H9 (cell line): Measurements from ENCODE around the gene EVI2A. TPM values are rescaled to one million over a fixed set of nuclear protein-coding genes. Genes with fewer than 3 reads are reported as not detected.

ENCODE experiments used
- DNase-seq: peaks from one replicate; pipeline ENCODE4 v3.0.0-alpha.2; 2017
- H2AFZ ChIP-seq: one replicate; pipeline ENCODE4 v1.6.1; 2013; ENCODE audit warnings: mild to moderate bottlenecking, low read length, control low read depth, moderate library complexity
- H2AK5ac ChIP-seq: 2 replicates; pipeline ENCODE4 v1.6.1; 2013; ENCODE audit warnings: low read length, control low read depth, mixed read lengths; ENCODE audit not compliant: insufficient read length
- H2BK120ac ChIP-seq: one replicate; pipeline ENCODE4 v1.6.1; 2013; ENCODE audit warnings: low read depth, mild to moderate bottlenecking, low read length, control low read depth, inconsistent platforms; ENCODE audit not compliant: poor library complexity, severe bottlenecking
- H2BK12ac ChIP-seq: 2 replicates; pipeline ENCODE4 v1.6.1; 2013; ENCODE audit warnings: low read length, control low read depth, mixed read lengths, low read depth; ENCODE audit not compliant: insufficient read length
- H2BK15ac ChIP-seq: 2 replicates; pipeline ENCODE4 v1.6.1; 2013; ENCODE audit warnings: low read depth, low read length, control low read depth
- H2BK20ac ChIP-seq: one replicate; pipeline ENCODE4 v1.6.1; 2013; ENCODE audit warnings: low read depth, mild to moderate bottlenecking, low read length, control low read depth, inconsistent platforms; ENCODE audit not compliant: poor library complexity, severe bottlenecking
- H2BK5ac ChIP-seq: 2 replicates; pipeline ENCODE4 v1.6.1; 2013; ENCODE audit warnings: low read length, control low read depth, mixed read lengths; ENCODE audit not compliant: insufficient read length
- H3K14ac ChIP-seq: 2 replicates; pipeline ENCODE4 v1.6.1; 2013; ENCODE audit warnings: low read length, control low read depth; ENCODE audit not compliant: insufficient read depth
- H3K18ac ChIP-seq: 2 replicates; pipeline ENCODE4 v1.6.1; 2013; ENCODE audit warnings: low read depth, mild to moderate bottlenecking, mixed read lengths, low read length, control low read depth; ENCODE audit not compliant: insufficient read length
- H3K23ac ChIP-seq: 2 replicates; pipeline ENCODE4 v1.6.1; 2013; ENCODE audit warnings: low read length, control low read depth, mixed read lengths, low read depth; ENCODE audit not compliant: insufficient read length
- H3K23me2 ChIP-seq: 2 replicates; pipeline ENCODE4 v1.6.1; 2013; ENCODE audit warnings: low read depth, mild to moderate bottlenecking, mixed read lengths, low read length, control low read depth; ENCODE audit not compliant: insufficient read length, poor library complexity, severe bottlenecking
- H3K27ac ChIP-seq: 2 replicates; pipeline ENCODE4 v1.5.1; 2013; ENCODE audit warnings: low read length, control low read depth, mixed read lengths, low read depth; ENCODE audit not compliant: insufficient read length
- H3K27me3 ChIP-seq: 2 replicates; pipeline ENCODE4 v1.6.1; 2013; ENCODE audit warnings: low read length, control low read depth, inconsistent platforms; ENCODE audit not compliant: insufficient read depth
- H3K4ac ChIP-seq: 2 replicates; pipeline ENCODE4 v1.6.1; 2013; ENCODE audit warnings: low read depth, mild to moderate bottlenecking, control low read depth, inconsistent platforms, low read length, moderate library complexity
- H3K4me1 ChIP-seq: 2 replicates; pipeline ENCODE4 v1.6.1; 2013; ENCODE audit warnings: low read length, control low read depth, inconsistent platforms; ENCODE audit not compliant: insufficient read depth
- H3K4me2 ChIP-seq: 2 replicates; pipeline ENCODE4 v1.6.1; 2013; ENCODE audit warnings: low read length, control low read depth, mixed read lengths; ENCODE audit not compliant: insufficient read length, insufficient read depth
- H3K56ac ChIP-seq: 2 replicates; pipeline ENCODE4 v1.6.1; 2013; ENCODE audit warnings: low read depth, mild to moderate bottlenecking, mixed read lengths, low read length, control low read depth; ENCODE audit not compliant: insufficient read length
- H3K79me1 ChIP-seq: 2 replicates; pipeline ENCODE4 v1.6.1; 2013; ENCODE audit warnings: low read depth, mild to moderate bottlenecking, moderate library complexity, low read length, control low read depth, inconsistent platforms; ENCODE audit not compliant: insufficient read depth, poor library complexity, severe bottlenecking
- H3K79me2 ChIP-seq: 2 replicates; pipeline ENCODE4 v1.6.1; 2013; ENCODE audit warnings: low read length, control low read depth, inconsistent platforms; ENCODE audit not compliant: insufficient read depth
- H3K9ac ChIP-seq: 2 replicates; pipeline ENCODE4 v1.6.1; 2013; ENCODE audit warnings: low read length, control low read depth, mixed read lengths; ENCODE audit not compliant: insufficient read length; ENCODE audit errors: extremely low read depth
- H3K9me3 ChIP-seq: one replicate; pipeline ENCODE4 v1.6.1; 2013; ENCODE audit warnings: low read depth, low read length, inconsistent platforms; ENCODE audit not compliant: control insufficient read depth
- H3T11ph ChIP-seq: one replicate; pipeline ENCODE4 v1.6.1; 2013; ENCODE audit warnings: mild to moderate bottlenecking, low read length, control low read depth, inconsistent platforms
- H4K20me1 ChIP-seq: one replicate; pipeline ENCODE4 v1.6.1; 2013; ENCODE audit not compliant: control insufficient read depth, insufficient read length, insufficient read depth
- H4K5ac ChIP-seq: 2 replicates; pipeline ENCODE4 v1.6.1; 2013; ENCODE audit warnings: low read depth, mild to moderate bottlenecking, mixed read lengths, low read length, control low read depth; ENCODE audit not compliant: insufficient read length
- H4K8ac ChIP-seq: replicated peaks from 2 replicates; pipeline ENCODE4 v1.6.1; 2013; ENCODE audit warnings: low read length, control low read depth, mixed read lengths, low read depth; ENCODE audit not compliant: insufficient read length
- H4K91ac ChIP-seq: 2 replicates; pipeline ENCODE4 v1.6.1; 2013; ENCODE audit warnings: low read depth, mild to moderate bottlenecking, moderate library complexity, mixed read lengths, low read length, control low read depth; ENCODE audit not compliant: insufficient read length
- H3K27ac Mint-ChIP-seq, 3 experiments: 2 replicates in 2 of 3; 3 replicates in 1 of 3; pipeline ENCODE4 v1.8.0; 2020 to 2021; ENCODE audit warnings: mixed read lengths in 3 of 3, mild to moderate bottlenecking in 1 of 3, moderate library complexity in 1 of 3
- H3K27me3 Mint-ChIP-seq: 2 replicates; pipeline ENCODE4 v1.8.0; 2021; ENCODE audit warnings: low read depth, mild to moderate bottlenecking, moderate library complexity, mixed read lengths
- H3K36me3 Mint-ChIP-seq, 3 experiments: 2 replicates in 2 of 3; 3 replicates in 1 of 3; pipeline ENCODE4 v1.8.0; 2020 to 2021; ENCODE audit warnings: low read depth in 3 of 3, mixed read lengths in 3 of 3; ENCODE audit not compliant: insufficient read depth in 1 of 3
- H3K4me1 Mint-ChIP-seq, 2 experiments: 2 replicates each; pipeline ENCODE4 v1.8.0; 2020; ENCODE audit warnings: mixed read lengths in 2 of 2
- H3K4me3 Mint-ChIP-seq, 2 experiments: 2 replicates in 1 of 2; 3 replicates in 1 of 2; pipeline ENCODE4 v1.8.0; 2020 to 2021; ENCODE audit warnings: mild to moderate bottlenecking in 2 of 2, mixed read lengths in 2 of 2, moderate library complexity in 1 of 2
- H3K9me3 Mint-ChIP-seq, 2 experiments: 2 replicates in 1 of 2; 3 replicates in 1 of 2; pipeline ENCODE4 v1.8.0; 2020; ENCODE audit warnings: mild to moderate bottlenecking in 2 of 2, mixed read lengths in 2 of 2, moderate library complexity in 1 of 2
- whole genome bisulfite sequencing: extraction: QIAGEN DNeasy Blood & Tissue Kit; methylation state at CpG from one replicate; pipeline ENCODE4 v1.1.7; 2013; ENCODE audit warnings: missing lambda C conversion rate, low lambda C conversion rate, mixed read lengths; ENCODE audit not compliant: insufficient read length; ENCODE audit errors: extremely low coverage; 5-methylcytosine and 5-hydroxymethylcytosine counted together
- total RNA-seq: library from RNA; stranded (reverse); gene quantifications from 2 replicates; pipeline ENCODE4 v1.2.1, GENCODE V29; 2021
- TF ChIP-seq, protein P1 (sequence below): fragments of 200-600 bp; sonication (generic); conservative IDR thresholded peaks from 3 replicates; pipeline ENCODE4 v1.8.0; 2021; ENCODE audit warnings: antibody characterized with exemption, mild to moderate bottlenecking

The EVI2A gene
- total RNA-seq, 1 experiment from 2014 or later = not detected

GRCh38 chr17:31308372-31309334 is 12.8 kb downstream of the EVI2A start:
- no peak for DNase-seq
- Histone ChIP-seq H3K4ac (no peak overlapping the region), H3K27me3 (no peaks in the 10 kb centered on the region), H3K9ac (no peak overlapping the region), H2BK12ac (no peak overlapping the region), H3K4me1 (no peaks in the 10 kb centered on the region), H3K79me2 (no peaks in the 10 kb centered on the region), H3K18ac (no peak overlapping the region), H3K23me2 (no peaks in the 10 kb centered on the region), H2BK15ac (no peak overlapping the region), H3T11ph (no peak overlapping the region), H3K4me2 (no peak overlapping the region), H2AFZ (no peak overlapping the region), H4K91ac (no peak overlapping the region), H2BK20ac (no peak overlapping the region), H2BK120ac (no peak overlapping the region), H4K20me1 (no peaks in the 10 kb centered on the region), H2AK5ac (no peak overlapping the region), H3K9me3 (no peaks in the 10 kb centered on the region), H3K79me1 (no peaks in the 10 kb centered on the region), H3K56ac (no peak overlapping the region), H3K14ac (no peak overlapping the region), H3K27ac (no peak overlapping the region), H4K5ac (no peak overlapping the region), H3K23ac (no peak overlapping the region), H2BK5ac (no peak overlapping the region), H4K8ac (no peak overlapping the region)
- no peaks in the 10 kb centered on the region for H3K9me3 Mint-ChIP-seq
- H3K27me3 Mint-ChIP-seq = no peaks in the 10 kb centered on the region
- peaks cover 3 to 9% of the 10 kb centered on the region in 2 experiments for H3K4me1 Mint-ChIP-seq
- H3K36me3 Mint-ChIP-seq = no peaks in the 10 kb centered on the region
- H3K4me3 Mint-ChIP-seq = no peak overlapping the region
- TF ChIP-seq, protein P1, sequence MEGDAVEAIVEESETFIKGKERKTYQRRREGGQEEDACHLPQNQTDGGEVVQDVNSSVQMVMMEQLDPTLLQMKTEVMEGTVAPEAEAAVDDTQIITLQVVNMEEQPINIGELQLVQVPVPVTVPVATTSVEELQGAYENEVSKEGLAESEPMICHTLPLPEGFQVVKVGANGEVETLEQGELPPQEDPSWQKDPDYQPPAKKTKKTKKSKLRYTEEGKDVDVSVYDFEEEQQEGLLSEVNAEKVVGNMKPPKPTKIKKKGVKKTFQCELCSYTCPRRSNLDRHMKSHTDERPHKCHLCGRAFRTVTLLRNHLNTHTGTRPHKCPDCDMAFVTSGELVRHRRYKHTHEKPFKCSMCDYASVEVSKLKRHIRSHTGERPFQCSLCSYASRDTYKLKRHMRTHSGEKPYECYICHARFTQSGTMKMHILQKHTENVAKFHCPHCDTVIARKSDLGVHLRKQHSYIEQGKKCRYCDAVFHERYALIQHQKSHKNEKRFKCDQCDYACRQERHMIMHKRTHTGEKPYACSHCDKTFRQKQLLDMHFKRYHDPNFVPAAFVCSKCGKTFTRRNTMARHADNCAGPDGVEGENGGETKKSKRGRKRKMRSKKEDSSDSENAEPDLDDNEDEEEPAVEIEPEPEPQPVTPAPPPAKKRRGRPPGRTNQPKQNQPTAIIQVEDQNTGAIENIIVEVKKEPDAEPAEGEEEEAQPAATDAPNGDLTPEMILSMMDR = no peak
- peak overlapping the region in 2 of 3 experiments; percentile 7 to 21; a peak in 3 of 7 replicates for H3K27ac Mint-ChIP-seq
- no CpG with 5 or more reads among the region's 5 CpGs for WGBS
